NCI-H1105 treated with DMSO at 0.1 percent for 48 hours (cell line): Measurements from ENCODE around the gene CIAO2B.
A peak's percentile ranks its signal among the peaks of the same experiment; 100 is the strongest.
"Not testable (repeated sequence)": the region's sequence is repeated elsewhere in the genome, so short reads cannot be mapped to it uniquely, and the experiment has no call there.

Source experiments
- DNase-seq: peaks from one replicate; lab custom pipeline; 2025; lab: John Stamatoyannopoulos, UW

CIAO2B gene

DNA sequence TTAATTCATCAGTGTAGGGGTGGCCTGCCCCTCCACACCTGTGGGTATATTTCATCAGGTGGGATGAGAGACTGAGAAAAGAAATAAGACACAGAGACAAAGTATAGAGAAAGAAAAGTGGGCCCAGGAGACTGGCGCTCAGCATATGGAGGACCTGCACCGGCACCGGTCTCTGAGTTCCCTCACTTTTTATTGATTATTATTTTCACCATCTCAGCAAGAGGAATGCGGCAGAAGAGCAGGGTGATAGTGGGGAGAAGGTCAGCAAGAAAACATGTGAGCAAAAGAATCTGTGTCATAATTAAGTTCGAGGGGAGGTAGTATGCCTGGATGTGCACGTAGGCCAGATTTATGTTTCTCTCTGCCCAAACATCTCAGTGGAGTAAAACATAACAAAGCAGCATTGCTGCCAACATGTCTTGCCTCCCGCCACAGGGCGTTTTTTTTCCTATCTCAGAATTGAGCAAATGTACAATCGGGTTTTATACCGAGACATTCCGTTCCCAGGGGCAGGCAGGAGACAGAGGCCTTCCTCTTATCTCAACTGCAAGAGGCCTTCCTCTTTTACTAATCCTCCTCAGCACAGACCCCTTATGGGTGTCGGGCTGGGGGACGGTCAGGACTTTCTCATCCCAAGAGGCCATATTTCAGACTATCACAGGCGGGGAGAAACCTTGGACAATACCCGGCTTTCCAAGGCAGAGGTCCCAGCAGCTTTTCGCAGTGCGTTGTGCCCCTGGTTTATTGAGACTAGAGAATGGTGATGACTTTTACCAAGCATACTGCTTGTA is 21.4 kb upstream of the CIAO2B start:
- DNase-seq, result not testable (repeated sequence)

GRCh38 chr16:66954097-66954659 is 20.0 kb upstream of the CIAO2B start:
- peak; percentile 42 for DNase-seq

GRCh38 chr16:66953462-66954096 is 19.4 kb upstream of the CIAO2B start:
- no peak for DNase-seq

GRCh38 chr16:66952430-66953110 is 18.4 kb upstream of the CIAO2B start:
- no peak for DNase-seq

DNA sequence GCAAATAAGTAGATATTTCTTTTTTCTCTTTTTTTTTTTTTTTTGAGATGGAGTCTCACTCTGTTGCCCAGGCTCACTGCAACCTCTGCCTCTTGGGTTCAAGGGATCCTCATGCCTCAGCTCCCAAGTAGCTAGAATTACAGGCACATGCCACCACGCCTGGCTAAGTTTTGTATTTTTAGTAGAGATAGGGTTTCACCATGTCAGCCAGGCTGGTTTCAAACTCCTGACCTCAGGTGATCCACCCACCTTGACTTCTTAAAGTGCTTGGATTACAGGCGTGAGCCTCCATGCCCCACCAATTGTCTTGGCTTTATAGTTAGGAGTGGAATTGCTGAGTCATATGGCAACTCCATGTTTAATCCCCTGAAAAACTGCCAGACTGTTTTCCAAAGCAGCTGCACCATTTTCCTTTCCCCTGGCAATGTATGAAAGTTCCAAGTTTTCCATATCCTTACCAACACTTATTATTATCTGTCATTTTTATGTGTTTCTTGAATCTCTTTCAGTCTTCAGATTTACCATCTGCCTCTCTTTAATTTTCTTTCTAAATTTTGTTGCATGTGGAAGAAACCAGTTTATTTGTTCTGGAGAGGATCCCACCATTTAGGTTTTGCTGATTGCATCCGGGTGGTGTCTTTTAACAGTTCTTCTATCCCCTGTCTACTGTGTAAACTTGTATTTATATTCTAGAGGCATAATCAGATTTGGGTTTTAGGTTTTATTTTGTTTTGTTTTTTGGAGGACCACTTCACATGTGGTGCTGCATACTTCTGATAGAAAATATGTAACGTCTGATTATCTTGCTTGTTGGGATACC is 17.0 kb upstream of the CIAO2B start:
- DNase-seq, result no peak

DNA sequence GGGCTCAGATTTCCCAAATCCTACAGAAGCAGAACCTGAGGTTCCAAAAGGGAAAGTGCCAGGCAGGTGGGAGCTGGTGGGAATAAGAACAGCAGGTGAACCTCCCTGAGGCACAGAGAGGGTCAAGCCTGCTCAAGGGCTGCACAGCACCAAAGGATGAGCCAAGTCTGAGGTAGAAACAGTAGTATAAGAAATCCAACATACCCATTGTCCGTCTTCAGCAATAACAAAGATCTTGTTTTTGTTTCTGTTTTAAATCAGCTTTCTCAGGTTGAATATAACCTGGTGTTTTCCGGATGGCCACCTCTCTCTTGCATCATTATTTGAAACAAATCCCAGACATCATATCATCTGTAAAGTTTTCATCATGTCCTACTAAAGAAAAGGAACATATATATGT is 16.2 kb upstream of the CIAO2B start:
- DNase-seq, result no peak

- DNase-seq, result no peak
Observed at GRCh38 chr16:66949472-66949871, 15.3 kb upstream of the CIAO2B start.

- no peak for DNase-seq
Observed at GRCh38 chr16:66948837-66949225, 14.6 kb upstream of the CIAO2B start.

GRCh38 chr16:66948134-66948836 is 14.1 kb upstream of the CIAO2B start:
- no peak for DNase-seq

DNA sequence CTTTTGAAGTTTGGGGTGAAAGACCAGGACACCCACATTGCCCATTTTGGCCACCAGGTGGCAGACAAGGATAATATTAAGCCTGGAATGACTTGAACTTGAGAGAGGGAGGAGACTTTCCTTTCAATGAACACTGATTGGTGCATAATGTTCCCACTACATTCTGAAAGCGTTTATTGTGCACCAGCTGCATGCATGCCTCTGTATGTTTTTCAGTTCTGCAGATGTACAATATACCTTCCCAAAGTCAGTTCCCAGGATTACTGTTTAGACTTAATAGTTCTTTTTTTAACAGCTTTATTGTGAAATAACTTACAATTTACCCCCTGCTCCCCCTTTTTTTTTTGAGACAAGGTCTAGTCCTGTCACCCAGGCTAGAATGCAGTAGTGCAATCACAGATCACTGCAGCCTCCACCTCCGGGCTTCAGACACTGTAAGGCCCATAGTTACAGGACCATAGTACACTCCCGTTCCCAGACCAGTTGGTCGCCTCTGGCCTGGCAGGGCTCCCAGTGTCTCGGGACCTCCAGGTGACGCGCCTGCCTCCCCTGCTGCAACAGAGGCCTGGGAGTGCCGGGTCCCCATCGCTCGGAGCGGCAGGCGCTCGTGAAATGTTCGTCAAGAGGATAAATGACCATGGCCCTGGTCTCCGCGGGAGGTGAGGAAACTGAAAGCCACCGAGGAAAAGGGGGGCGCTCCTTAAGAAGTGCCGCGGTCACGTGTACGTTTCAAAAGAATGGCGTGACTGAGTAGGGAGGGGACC is 13.3 kb upstream of the CIAO2B start:
- DNase-seq, result peak; percentile 64

DNA sequence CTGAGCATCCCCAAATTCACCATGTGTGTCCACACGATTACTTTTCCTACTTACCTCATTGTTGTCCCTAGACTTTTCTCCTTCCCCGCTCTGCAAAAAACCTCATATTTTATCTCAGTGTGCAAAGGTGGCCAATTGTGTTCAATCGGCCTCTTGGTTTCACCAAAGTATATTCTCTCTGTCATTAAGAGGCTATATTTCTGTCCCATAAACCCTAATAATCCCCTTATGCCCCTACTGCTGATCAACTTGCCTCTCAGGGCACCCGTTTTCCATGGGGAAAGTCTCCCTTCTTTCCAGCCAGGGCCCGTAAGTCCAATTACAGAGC is 12.7 kb upstream of the CIAO2B start:
- no peak for DNase-seq

- DNase-seq, result no peak
Observed at GRCh38 chr16:66946541-66946940, 12.3 kb upstream of the CIAO2B start.

DNA sequence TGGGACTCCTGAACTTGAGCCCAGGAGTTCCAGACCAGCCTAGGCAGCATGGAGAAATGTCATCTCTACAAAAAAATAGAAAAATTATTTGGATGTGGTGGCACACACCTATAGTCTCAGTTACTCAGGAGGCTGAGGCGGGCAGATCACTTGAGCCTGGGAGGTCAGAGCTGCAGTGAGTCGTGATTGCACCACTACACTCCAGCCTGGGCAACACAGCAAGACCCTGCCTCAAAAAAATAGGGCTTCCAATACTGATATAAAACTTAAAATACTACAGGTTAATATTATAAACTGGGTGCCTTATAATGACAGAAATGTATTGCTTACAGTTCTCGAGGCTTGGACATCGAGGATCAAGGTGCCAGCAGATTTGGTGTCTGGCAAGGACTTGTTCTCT is 11.7 kb upstream of the CIAO2B start:
- DNase-seq, result no peak

- DNase-seq, result not testable (repeated sequence)
Observed at GRCh38 chr16:66944971-66945370, 10.8 kb upstream of the CIAO2B start.

DNA sequence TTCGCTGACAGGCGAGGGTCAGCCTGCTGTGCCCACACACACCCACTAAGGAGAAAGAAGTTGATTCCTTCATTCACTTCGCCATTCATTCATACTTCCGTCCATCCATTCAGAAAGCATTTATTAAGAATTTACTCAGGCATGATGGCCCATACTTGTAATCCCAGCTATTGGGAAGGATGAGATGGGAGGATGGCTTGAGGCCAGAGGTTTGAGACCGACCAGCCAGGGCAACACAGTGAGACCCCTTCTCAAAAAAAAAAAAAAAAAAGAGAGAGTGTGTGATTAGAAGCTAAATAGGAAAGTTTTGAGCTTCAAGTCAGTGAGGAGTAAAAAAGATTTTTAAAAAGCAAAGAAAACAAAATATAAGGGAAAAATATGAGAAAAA is 9.8 kb upstream of the CIAO2B start:
- no peak for DNase-seq

- no peak for DNase-seq
Observed at GRCh38 chr16:66943426-66944053, 9.3 kb upstream of the CIAO2B start.

- DNase-seq, result no peak
Observed at GRCh38 chr16:66942981-66943380, 8.8 kb upstream of the CIAO2B start.

DNA sequence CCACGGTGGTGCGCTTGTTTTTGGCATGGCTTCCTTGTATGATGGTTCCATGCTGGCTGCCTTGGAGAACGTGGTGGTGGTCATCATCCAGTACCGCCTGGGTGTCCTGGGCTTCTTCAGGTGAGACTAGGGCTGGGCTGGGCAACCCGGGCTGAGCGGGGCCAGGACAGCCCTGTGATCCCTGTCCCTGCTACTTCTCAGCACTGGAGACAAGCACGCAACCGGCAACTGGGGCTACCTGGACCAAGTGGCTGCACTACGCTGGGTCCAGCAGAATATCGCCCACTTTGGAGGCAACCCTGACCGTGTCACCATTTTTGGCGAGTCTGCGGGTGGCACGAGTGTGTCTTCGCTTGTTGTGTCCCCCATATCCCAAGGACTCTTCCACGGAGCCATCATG is 6.0 kb upstream of the CIAO2B start:
- no peak for DNase-seq

- DNase-seq, result no peak
Observed at GRCh38 chr16:66939366-66939765, 5.2 kb upstream of the CIAO2B start.

- DNase-seq, result no peak
Observed at GRCh38 chr16:66937725-66938337, 3.6 kb upstream of the CIAO2B start.
